Measurements from ENCODE around the gene BRINP2. TPM values are rescaled to one million over a fixed set of nuclear protein-coding genes. Genes with fewer than 3 reads are reported as not detected.

BRINP2 gene
- total and polyA plus RNA-seq, 2 of the 8 experiments (the other 6 are each of a cell fraction or from before 2014, with no cell fraction given), result 0.39 to 0.42 TPM

- TF ChIP-seq CHD7 (IDR thresholded peaks at IDR 0.05; ENCODE audit: insufficient replicate concordance, low read length) (no peak), SP2 (IDR thresholded peaks at IDR 0.05; ENCODE audit: low read length) (no peak), SIN3A (conservative IDR thresholded peaks at IDR 0.05 in 1 of 2, IDR thresholded peaks at IDR 0.05 in 1 of 2; ENCODE audit: low read depth in 1 of 2, low read length in 2 of 2) (no peak), KDM4A (IDR thresholded peaks at IDR 0.05; ENCODE audit: low read depth, low read length, severe bottlenecking) (no peak), SP4 (IDR thresholded peaks at IDR 0.05; ENCODE audit: low read length) (no peak), CHD2 (IDR thresholded peaks at IDR 0.05; ENCODE audit: low read length) (no peak), GABPA (IDR thresholded peaks at IDR 0.05; ENCODE audit: borderline replicate concordance, insufficient read depth, low read length) (no peak), SP1 (IDR thresholded peaks at IDR 0.05; ENCODE audit: low read depth, low read length) (no peak), SAP30 (IDR thresholded peaks at IDR 0.05; ENCODE audit: insufficient read depth, insufficient replicate concordance, low read length) (no peak), CREB1 (IDR thresholded peaks at IDR 0.05) (no peak), BCL11A (IDR thresholded peaks at IDR 0.05; ENCODE audit: low read depth in 2 of 2, low read length in 2 of 2) (no peak), ASH2L (IDR thresholded peaks at IDR 0.05; ENCODE audit: low read length) (no peak)
Measured at GRCh38 chr1:177287994-177288393, 117.2 kb downstream of the BRINP2 start (continued).

Data from H1 (cell line).